ENCODE measurements around the gene FRMD8.
"Not testable (repeated sequence)": the region's sequence is repeated elsewhere in the genome, so short reads cannot be mapped to it uniquely, and the experiment has no call there.

The FRMD8 gene

GRCh38 chr11:65436412-65437032 is 50.1 kb downstream of the FRMD8 start:
- DNase-seq (ENCODE audit: low spot score) = no peak

DNA sequence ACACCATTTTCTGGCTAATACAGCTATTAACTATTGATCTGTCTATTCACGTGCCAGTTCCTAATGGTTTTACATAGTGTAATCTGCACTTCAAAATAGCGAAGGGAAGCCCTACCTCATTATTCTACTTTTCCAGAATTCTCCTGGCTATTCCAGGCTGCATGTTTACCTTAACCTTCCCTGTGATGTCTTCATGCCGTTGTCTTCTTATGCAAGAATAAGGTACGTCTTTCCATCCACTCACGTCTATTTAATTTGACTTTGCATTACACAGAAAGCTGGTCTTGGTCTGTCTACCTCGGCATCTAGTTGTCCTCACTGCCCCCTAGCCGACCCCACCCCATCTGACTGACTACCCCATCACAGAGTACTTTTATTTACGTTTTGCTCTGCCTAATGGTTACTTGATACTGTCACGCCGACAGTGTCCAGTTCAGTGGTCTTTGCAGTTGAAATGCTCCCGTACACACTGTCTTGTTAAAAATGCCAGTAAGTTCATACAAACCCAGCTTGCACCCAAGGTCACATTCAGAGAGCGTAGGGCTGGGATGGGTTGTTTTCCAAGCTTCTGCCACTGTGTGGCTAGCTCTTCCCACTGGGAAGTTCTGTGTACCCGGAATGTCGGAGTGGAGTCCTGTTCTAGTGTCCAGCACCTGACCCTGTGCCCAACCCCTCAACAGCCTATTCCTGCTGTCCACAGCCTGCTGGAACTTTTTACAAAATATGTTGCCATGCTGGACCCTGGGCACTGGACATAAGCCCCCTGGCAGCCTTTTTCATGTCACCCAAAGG is 51.2 kb downstream of the FRMD8 start:
- DNase-seq (ENCODE audit: low spot score) = no peak

DNA sequence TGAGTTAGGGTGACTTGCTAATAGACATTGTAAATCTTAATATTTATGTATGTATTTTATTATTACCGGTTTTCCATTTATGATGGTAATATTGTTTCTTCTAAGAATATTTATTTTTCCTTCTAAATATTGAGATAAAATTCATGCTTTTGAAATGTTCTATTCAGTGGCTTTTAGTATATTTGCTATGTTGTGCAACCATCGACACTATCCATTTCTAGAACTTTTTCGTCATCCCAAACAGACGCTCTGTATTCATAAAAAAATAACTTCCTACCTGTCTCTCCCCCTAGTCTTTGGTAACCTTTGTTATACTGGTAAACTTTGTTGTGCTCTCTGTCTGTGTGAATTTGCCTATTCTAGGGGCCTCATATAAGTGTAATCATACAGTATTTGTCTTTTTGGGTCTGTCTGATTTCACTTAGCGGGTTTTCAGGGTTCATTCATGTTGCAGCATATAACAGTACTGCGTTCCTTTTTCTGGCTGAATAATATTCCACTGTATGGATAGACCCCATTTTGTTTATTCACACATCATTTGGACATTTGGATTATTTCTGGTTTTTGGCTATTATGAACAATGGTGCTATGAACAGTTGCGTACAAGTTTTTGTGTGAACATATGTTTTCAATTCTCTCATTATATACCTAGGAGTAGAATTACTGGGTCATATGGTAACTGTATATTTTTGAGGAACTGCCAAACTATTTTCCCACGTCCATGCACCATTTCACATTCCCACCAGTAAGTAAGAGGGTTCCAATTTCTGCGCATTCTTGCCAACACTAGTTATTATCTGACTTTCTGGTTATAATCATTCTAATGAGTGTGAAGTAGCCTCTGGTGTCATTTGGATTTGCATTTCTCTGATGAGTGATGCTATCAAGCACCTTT is 52.1 kb downstream of the FRMD8 start:
- no peak for DNase-seq (ENCODE audit: low spot score)

DNA sequence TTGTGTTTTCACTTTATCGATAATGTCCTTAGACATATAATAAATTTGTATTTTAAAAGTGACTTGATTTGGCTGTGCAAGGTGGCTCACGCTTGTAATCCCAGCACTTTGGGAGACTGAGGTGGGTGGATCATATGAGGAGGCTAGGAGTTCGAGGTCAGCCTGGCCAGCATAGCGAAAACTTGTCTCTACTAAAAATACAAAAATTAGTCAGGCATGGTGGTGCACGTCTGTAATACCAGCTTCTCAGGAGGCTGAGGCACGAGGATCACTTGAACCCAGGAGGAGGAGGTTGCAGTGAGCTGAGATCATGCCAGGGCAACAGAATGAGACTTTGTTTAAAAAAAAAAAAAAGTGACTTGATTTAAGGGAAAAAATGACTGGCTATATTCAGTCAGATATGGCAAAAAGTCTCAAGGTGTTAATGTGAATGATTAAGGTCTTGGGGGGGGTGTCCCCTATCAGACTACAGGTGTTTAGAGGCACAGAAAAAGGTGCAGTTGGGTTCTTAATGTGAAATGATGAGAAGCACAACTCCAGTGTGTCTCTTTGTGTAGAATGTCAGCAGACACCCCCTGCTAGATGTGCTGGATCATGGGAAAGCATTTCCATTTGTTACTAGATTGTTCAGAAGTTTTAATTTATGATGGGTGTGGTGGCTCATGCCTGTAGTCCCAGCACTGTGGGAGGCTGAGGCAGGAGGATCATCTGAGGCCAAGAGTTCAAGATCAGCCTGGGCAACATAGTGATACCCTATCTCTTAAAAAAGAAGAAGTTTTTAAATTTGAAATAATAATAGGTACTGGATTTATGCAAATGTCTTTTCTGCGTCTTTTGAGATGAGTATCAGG is 53.1 kb downstream of the FRMD8 start:
- DNase-seq (ENCODE audit: low spot score) = no peak

DNA sequence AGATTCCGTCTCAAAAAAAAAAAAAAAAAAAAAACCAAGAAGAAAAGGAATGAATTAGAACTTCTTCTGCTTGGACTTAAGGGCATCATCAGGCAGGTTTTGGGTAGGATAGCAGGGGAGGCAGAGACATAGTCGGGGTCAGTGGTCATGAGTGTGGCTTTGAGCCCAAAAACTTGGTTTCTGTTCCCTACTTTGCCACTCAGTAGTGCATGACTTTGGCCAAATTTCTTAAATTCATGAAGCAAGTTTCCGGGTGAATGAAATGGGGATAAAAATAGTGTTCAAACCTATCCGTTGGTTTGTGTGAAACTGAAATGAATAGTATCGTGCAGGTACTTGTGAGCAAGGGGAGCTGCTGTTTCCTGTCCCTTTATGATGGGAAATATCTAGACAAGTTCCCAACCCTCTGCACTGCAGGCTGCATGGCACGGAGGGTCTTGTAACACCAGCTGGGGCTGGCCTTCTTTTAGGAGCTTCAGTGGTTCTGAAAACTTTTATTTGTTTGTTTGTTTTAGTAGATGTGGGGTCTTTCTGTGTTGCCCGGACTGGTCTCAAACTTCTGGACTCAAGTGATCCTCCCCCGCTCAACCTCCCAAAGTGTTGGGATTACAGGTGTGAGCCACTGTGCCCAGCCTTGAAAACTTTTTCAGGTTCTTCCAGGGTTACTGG is 54.5 kb downstream of the FRMD8 start:
- no peak for DNase-seq (ENCODE audit: low spot score)

GRCh38 chr11:65442842-65443331 is 56.5 kb downstream of the FRMD8 start:
- DNase-seq (ENCODE audit: low spot score) = no peak

DNA sequence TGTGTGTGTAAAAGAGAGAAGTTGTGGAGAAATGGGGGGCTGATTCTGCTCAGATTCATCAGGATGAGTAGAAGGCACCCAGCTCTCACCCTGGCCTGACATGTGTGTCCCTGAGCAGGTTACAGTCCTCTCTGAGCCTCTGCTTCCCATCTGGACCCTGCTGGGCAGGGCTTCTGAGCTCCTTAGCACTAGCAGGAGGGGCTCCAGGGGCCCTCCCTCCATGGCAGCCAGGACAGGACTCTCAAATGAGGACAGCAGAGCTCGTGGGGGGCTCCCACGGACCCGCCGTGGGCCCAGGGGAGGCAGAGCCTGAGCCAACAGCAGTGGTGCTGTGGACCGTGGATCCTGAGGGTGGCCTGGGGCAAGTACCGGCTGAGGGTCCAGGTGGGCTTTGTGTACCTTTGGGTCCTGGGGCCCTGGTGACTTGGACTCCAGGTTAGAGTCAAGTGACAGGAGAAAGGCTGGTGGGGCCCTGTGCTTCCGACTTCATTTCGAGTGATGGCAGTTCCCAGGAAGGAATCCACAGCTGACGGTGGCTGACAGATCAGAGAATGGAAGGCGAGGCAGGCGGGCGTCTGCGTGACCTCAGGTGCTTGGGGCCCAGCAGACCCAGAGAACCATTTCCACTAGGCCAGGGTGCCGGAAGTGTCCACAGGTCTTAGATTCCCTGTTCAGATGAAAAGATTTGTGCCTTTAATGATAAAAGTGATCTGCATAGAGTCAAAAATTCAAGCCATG is 58.0 kb downstream of the FRMD8 start:
- no peak for DNase-seq (ENCODE audit: low spot score)

- no peak for DNase-seq (ENCODE audit: low spot score)
Observed at GRCh38 chr11:65445101-65445603, 58.7 kb downstream of the FRMD8 start.

DNA sequence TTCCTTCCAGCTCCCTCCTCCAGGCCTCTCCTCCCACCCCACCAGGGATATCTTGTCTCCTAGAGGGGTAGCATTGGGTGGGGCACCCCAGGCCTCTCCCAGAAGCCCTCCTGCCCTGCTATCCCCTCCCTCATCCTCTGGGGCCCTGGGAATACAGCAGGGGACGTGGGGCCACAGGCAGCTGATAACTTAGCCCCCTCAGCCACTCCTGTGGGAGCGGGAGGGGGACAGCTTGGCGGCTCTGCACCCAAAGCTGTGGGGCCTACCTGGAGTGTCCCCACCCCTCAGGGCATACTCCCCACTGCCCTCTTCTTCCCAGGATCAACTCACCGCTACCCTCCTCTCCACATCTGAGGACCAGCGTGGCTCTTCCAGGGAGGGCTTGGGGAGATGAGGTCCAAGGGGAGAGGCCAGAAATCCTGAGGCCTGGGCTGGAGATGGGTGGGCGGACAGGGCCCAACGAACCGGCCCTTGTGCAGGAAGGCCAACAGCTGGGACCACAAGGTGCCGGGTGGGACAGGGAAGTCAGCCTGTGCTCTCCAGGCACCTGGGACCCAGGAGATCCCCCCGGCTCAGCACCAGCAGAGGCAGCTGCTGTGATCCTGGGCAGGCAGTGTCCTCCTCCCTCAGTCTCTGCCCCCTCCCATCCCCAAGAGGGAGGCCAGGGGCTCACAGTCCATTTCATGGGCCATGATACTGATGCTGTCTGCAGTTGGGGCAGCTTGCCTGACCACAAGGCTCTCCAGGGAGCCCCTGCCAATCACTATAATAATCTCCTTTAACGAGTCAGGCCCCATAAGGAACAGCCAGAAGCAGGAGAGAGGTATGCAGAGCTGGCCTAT is 59.4 kb downstream of the FRMD8 start:
- DNase-seq (ENCODE audit: low spot score) = no peak

DNA sequence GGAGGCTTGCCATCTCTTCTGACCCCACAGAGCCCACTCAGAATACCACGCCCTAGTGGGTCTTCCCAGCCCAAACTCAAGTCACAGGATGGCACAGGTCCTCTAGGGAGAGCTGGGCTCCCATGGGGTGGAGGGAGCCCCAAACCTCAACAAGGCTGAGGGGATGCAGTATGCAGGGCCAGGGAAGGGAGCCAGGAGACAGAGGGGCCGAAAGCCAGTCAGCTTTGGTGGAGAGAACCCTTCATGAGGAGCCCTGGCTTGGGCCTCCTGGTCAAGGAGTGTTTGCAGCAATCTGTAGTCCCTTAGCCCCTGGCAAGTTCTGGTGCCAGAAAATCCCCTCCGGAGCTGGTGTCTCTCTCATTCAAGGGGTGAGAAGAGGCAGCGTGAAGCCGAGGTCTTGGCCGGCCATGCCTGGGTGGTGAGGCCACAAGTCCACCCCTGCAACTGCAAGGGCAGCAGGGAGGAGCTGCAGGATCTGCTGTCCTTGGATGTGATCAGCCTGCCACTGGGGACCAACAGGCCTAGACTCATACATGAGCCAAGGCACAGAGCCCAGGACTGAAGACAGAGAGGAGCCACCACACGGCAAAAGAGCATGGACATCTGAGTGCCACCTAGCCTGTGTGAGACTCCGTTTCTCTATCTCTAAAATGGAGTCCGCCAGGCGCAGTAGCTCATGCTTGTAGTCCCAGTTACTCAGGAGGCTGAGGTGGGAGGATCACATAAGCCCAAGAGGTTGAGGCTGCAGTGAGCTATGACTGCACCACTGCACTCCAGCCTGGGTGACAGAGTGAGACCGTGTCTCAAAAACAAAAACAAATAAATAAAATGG is 60.2 kb downstream of the FRMD8 start:
- DNase-seq (ENCODE audit: low spot score) = no peak

GRCh38 chr11:65448074-65448417 is 61.6 kb downstream of the FRMD8 start:
- DNase-seq (ENCODE audit: low spot score) = no peak

DNA sequence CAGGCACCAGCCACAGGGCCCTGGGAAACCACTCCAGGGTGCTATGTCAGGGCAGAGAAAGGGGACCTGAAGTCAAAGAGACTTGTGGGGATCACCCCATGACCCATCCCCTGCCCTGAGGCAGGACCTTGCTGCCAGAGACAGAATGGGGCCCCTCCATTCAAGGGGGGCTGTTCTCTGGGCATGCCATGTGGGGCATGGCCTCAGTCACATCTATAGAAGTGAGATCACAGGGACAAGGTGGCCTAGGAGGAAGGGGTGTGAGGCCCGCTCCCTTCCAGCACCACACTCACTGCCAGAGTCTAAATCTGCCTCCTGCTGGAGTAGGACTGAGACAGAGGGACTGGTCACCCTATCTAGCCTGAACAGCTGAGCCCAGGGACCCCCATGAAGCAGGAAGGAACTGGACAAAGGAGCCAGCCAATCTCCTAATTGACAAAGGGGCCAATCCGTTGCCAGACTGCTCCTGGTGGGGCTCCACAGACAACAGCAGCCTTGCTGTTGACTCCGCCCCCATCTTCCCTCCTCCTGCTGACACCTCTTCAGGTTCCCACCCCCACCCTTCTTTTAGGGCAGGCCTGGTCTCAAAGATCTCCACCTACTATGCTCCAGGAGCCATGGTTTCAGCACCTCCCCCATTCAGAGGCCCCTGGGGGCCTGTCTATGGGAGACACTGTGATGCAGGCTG is 62.1 kb downstream of the FRMD8 start:
- DNase-seq (ENCODE audit: low spot score) = no peak

DNA sequence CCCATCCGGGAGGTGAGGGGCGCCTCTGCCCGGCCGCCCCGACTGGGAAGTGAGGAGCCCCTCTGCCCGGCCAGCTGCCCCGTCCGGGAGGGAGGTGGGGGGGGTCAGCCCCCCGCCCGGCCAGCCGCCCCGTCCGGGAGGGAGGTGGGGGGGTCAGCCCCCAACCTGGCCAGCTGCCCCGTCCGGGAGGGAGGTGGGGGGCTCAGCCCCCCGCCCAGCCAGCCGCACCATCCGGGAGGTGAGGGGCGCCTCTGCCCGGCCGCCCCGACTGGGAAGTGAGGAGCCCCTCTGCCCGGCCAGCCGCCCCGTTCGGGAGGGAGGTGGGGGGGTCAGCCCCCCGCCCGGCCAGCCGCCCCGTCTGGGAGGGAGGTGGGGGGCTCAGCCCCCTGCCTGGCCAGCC is 64.9 kb downstream of the FRMD8 start:
- not testable (repeated sequence) for DNase-seq (ENCODE audit: low spot score)

DNA sequence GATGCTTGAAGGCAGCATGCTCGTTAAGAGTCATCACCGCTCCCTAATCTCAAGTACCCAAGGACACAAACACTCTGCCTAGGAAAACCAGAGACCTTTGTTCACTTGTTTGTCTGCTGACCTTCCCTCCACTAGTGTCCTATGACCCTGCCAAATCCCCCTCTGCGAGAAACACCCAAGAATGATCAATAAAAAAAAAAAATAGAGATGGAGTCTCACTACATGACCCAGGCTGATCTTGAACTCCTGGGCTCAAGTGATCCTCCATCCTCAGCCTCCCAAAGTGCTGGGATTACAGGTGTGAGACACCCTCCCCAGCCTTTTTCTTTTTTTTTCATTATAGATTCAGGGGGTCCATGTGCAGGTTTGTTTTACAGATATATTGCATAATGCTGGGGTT is 65.8 kb downstream of the FRMD8 start:
- DNase-seq (ENCODE audit: low spot score) = not testable (repeated sequence)

GRCh38 chr11:65452806-65453490 is 66.5 kb downstream of the FRMD8 start:
- DNase-seq (ENCODE audit: low spot score) = no peak

DNA sequence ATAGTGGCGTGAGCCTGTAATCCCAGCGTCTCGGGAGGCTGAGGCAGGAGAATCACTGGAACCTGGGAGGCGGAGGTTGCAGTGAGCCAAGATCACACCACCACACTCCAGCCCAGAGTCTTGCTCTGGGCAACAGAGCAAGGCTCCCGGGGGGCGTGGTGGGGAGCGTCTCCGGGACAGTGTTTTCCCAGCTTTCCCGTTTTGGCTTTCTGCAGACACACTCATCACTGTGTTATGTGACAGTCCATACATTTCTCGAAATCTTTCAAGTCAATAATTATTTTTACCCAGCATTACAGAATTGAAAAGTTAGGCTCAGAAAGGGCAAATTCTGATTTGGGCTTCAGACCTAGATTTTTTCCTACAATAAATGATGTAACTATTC is 67.9 kb downstream of the FRMD8 start:
- DNase-seq (ENCODE audit: low spot score) = no peak
